ENCODE measurements around the gene TSR2.
"Not testable (repeated sequence)": the region's sequence is repeated elsewhere in the genome, so short reads cannot be mapped to it uniquely, and the experiment has no call there.

The TSR2 gene

GRCh38 chrX:54473993-54474859, 34.0 kb downstream of the TSR2 start:
- no peak for ATAC-seq
- no peak for DNase-seq

- ATAC-seq = no peak
These were observed 39.2 kb downstream of the TSR2 start for GRCh38 chrX:54479136-54480111.

GRCh38 chrX:54482839-54483593, 42.8 kb downstream of the TSR2 start:
- no peak for DNase-seq
- no peak for ATAC-seq

More at GRCh38 chrX:54479136-54480111, 39.2 kb downstream of the TSR2 start:
- no peak for DNase-seq

- ATAC-seq (no peak), DNase-seq (no peak)
These were observed 43.7 kb downstream of the TSR2 start for GRCh38 chrX:54483946-54484345.

- ATAC-seq = no peak
These were observed 44.5 kb downstream of the TSR2 start for GRCh38 chrX:54484666-54485065.

GRCh38 chrX:54489819-54490218, 49.6 kb downstream of the TSR2 start:
- not testable (repeated sequence) for ATAC-seq

More at GRCh38 chrX:54484666-54485065, 44.5 kb downstream of the TSR2 start:
- no peak for DNase-seq

GRCh38 chrX:54492340-54492739, 52.1 kb downstream of the TSR2 start:
- ATAC-seq = no peak
- no peak for DNase-seq

More at GRCh38 chrX:54489819-54490218, 49.6 kb downstream of the TSR2 start:
- not testable (repeated sequence) for DNase-seq

GRCh38 chrX:54494166-54494988, 54.2 kb downstream of the TSR2 start:
- no peak for ATAC-seq

More at GRCh38 chrX:54494166-54494988, 54.2 kb downstream of the TSR2 start:
- no peak for DNase-seq
